Measurements from ENCODE around the gene UTF1.

- no peak for TF ChIP-seq MAZ (CRISPR knock-in tag; conservative IDR thresholded peaks at IDR 0.05 in 1 of 2, IDR thresholded peaks at IDR 0.05 in 1 of 2)
- no peak for TF ChIP-seq POLR2A (conservative IDR thresholded peaks at IDR 0.05)
- TF ChIP-seq MXI1 (IDR thresholded peaks at IDR 0.05; ENCODE audit: low read depth, low read length): no peak
- TF ChIP-seq USF2 (CRISPR knock-in tag; IDR thresholded peaks at IDR 0.05): no peak
- TF ChIP-seq, protein P1, sequence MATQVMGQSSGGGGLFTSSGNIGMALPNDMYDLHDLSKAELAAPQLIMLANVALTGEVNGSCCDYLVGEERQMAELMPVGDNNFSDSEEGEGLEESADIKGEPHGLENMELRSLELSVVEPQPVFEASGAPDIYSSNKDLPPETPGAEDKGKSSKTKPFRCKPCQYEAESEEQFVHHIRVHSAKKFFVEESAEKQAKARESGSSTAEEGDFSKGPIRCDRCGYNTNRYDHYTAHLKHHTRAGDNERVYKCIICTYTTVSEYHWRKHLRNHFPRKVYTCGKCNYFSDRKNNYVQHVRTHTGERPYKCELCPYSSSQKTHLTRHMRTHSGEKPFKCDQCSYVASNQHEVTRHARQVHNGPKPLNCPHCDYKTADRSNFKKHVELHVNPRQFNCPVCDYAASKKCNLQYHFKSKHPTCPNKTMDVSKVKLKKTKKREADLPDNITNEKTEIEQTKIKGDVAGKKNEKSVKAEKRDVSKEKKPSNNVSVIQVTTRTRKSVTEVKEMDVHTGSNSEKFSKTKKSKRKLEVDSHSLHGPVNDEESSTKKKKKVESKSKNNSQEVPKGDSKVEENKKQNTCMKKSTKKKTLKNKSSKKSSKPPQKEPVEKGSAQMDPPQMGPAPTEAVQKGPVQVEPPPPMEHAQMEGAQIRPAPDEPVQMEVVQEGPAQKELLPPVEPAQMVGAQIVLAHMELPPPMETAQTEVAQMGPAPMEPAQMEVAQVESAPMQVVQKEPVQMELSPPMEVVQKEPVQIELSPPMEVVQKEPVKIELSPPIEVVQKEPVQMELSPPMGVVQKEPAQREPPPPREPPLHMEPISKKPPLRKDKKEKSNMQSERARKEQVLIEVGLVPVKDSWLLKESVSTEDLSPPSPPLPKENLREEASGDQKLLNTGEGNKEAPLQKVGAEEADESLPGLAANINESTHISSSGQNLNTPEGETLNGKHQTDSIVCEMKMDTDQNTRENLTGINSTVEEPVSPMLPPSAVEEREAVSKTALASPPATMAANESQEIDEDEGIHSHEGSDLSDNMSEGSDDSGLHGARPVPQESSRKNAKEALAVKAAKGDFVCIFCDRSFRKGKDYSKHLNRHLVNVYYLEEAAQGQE (IDR thresholded peaks at IDR 0.05; ENCODE audit: borderline replicate concordance): no peak
- TF ChIP-seq, protein P1 (CRISPR knock-in tag; IDR thresholded peaks at IDR 0.05; ENCODE audit: low read depth): no peak
- TF ChIP-seq EP300 (IDR thresholded peaks at IDR 0.05; ENCODE audit: low read length): no peak
- no peak for TF ChIP-seq E2F1 (CRISPR knock-in tag; IDR thresholded peaks at IDR 0.05)
- TF ChIP-seq, protein P2, sequence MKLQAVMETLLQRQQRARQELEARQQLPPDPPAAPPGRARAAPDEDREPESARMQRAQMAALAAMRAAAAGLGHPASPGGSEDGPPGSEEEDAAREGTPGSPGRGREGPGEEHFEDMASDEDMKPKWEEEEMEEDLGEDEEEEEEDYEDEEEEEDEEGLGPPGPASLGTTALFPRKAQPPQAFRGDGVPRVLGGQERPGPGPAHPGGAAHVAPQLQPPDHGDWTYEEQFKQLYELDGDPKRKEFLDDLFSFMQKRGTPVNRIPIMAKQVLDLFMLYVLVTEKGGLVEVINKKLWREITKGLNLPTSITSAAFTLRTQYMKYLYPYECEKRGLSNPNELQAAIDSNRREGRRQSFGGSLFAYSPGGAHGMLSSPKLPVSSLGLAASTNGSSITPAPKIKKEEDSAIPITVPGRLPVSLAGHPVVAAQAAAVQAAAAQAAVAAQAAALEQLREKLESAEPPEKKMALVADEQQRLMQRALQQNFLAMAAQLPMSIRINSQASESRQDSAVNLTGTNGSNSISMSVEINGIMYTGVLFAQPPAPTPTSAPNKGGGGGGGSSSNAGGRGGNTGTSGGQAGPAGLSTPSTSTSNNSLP (IDR thresholded peaks at IDR 0.05; ENCODE audit: borderline replicate concordance, low read depth, low read length): no peak
- no peak for TF ChIP-seq TBL1XR1 (IDR thresholded peaks at IDR 0.05; ENCODE audit: low read length in 2 of 2)
- TF ChIP-seq ATF3 (IDR thresholded peaks at IDR 0.05): no peak
- TF ChIP-seq ATF3 (CRISPR knock-in tag; conservative IDR thresholded peaks at IDR 0.05): no peak
- TF ChIP-seq CTCF (IDR thresholded peaks at IDR 0.05 in 2 of 3, conservative IDR thresholded peaks at IDR 0.05 in 1 of 3; ENCODE audit: insufficient read depth in 2 of 3, low read depth in 1 of 3, low read length in 3 of 3): no peak
- no peak for TF ChIP-seq NFIX (CRISPR knock-in tag; IDR thresholded peaks at IDR 0.05; ENCODE audit: low read depth)
- TF ChIP-seq SRSF1 (IDR thresholded peaks at IDR 0.05; ENCODE audit: low read depth, low read length): no peak
Observed at GRCh38 chr10:133214468-133215410, 15.3 kb upstream of the UTF1 start.

All from K562 (cell line).